NT2/D1 (cell line): ENCODE results near the gene PDE8A.

Experiments
- DNase-seq: peaks from one replicate; pipeline ENCODE4 v3.0.0-alpha.2; 2011; ENCODE audit warnings: low read depth, low spot score
- H3K27me3 ChIP-seq: 2 replicates; pipeline ENCODE4 v1.6.0; 2011; ENCODE audit warnings: mild to moderate bottlenecking; ENCODE audit not compliant: insufficient read length, insufficient read depth
- H3K36me3 ChIP-seq: 2 replicates; pipeline ENCODE4 v1.6.1; 2011; ENCODE audit warnings: mild to moderate bottlenecking, low read length, mixed read lengths; ENCODE audit not compliant: insufficient read depth, insufficient read length
- H3K4me1 ChIP-seq: 2 replicates; pipeline ENCODE4 v1.5.1; 2011; ENCODE audit not compliant: insufficient read depth, insufficient read length
- H3K4me3 ChIP-seq: 2 replicates; pipeline ENCODE4 v1.5.1; 2011; ENCODE audit warnings: low read depth; ENCODE audit not compliant: insufficient read length
- H3K9ac ChIP-seq: 2 replicates; pipeline ENCODE4 v1.6.0; 2011; ENCODE audit warnings: low read depth; ENCODE audit not compliant: insufficient read length
- H3K9me3 ChIP-seq: 2 replicates; pipeline ENCODE4 v1.5.1; 2011; ENCODE audit warnings: mild to moderate bottlenecking, low read length; ENCODE audit not compliant: insufficient read depth
- SUZ12 ChIP-seq: IDR thresholded peaks from 2 replicates; pipeline ENCODE4 v1.6.1; 2011; ENCODE audit not compliant: insufficient read length, insufficient read depth; ENCODE audit errors: extremely low read depth
- YY1 ChIP-seq: IDR thresholded peaks from 2 replicates; pipeline ENCODE4 v1.6.1; 2011; ENCODE audit not compliant: insufficient read length, insufficient read depth
- ZNF274 ChIP-seq: IDR thresholded peaks from 2 replicates; pipeline ENCODE4 v1.6.1; 2011; ENCODE audit warnings: mild to moderate bottlenecking, low read depth, low read length

PDE8A gene

GRCh38 chr15:84961707-84962106, 19.9 kb upstream of the PDE8A start:
- peaks cover 33% of the 10 kb centered on the region for H3K9me3 ChIP-seq
- no peak overlapping the region for H3K9ac ChIP-seq
- peaks cover 3% of the 10 kb centered on the region for H3K4me1 ChIP-seq
- H3K36me3 ChIP-seq = no peaks in the 10 kb centered on the region
- no peak for TF ChIP-seq YY1
- TF ChIP-seq ZNF274 = no peak
- TF ChIP-seq SUZ12 = no peak
- DNase-seq = no peak
- no peak overlapping the region for H3K4me3 ChIP-seq
- no peaks in the 10 kb centered on the region for H3K27me3 ChIP-seq

DNA sequence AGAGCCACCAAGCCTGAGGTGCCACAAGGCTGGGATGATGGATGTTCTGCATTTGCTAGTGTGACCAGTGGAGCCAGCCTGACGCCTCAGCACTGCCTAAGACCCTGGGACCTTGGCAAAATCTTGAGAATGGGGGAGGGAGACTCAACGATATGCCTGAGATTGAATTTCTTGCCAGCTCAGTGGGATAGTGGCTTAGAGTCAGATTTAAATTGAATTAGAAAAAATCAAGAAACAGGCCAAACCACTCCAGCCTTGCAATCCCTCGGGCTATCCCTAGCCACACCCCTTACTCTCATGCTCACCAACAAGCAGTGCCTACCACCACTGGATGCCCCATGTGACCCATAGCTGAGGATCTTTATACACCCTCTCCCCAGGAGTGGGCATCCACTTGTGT, 18.7 kb upstream of the PDE8A start:
- H3K9me3 ChIP-seq = peaks cover 29% of the 10 kb centered on the region
- TF ChIP-seq ZNF274 = no peak
- TF ChIP-seq SUZ12 = no peak
- TF ChIP-seq YY1 = no peak
- no peak overlapping the region for H3K4me3 ChIP-seq
- no peak for DNase-seq
- H3K9ac ChIP-seq = no peak overlapping the region
- H3K4me1 ChIP-seq = peaks cover 3% of the 10 kb centered on the region
- no peaks in the 10 kb centered on the region for H3K36me3 ChIP-seq
- no peaks in the 10 kb centered on the region for H3K27me3 ChIP-seq

GRCh38 chr15:84967380-84967779, 14.3 kb upstream of the PDE8A start:
- no peaks in the 10 kb centered on the region for H3K36me3 ChIP-seq
- H3K27me3 ChIP-seq = no peaks in the 10 kb centered on the region
- no peaks in the 10 kb centered on the region for H3K4me1 ChIP-seq
- peaks cover 29% of the 10 kb centered on the region for H3K9me3 ChIP-seq
- no peak overlapping the region for H3K4me3 ChIP-seq
- TF ChIP-seq ZNF274 = no peak
- no peak for DNase-seq
- H3K9ac ChIP-seq = no peak overlapping the region

DNA sequence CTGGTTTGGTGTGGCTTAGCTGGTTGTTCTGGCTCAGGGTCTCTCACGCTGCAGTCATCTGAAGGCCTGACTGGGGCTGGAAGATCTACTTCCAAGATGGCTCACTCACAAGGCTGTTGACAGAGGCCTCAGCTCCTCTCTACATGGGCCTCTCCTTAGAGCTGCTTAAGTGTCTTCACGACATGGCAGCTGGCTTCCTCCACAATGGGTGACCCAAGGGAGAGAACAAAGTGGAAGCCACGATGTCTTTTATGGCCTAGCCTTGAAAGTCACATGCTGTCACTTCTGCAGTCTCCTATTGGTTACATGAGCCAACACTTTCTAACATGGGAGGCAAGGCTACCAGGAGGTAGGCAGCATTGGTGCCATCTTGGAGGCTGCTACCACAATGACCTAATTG, 13.4 kb upstream of the PDE8A start:
- Histone ChIP-seq H3K9ac (no peak overlapping the region), H3K36me3 (no peaks in the 10 kb centered on the region)
- TF ChIP-seq ZNF274 = no peak
- TF ChIP-seq SUZ12 = no peak
- no peak for TF ChIP-seq YY1

GRCh38 chr15:84969257-84969656, 12.4 kb upstream of the PDE8A start:
- Histone ChIP-seq H3K9me3 (peaks cover 26% of the 10 kb centered on the region), H3K27me3 (no peaks in the 10 kb centered on the region), H3K36me3 (no peaks in the 10 kb centered on the region), H3K4me1 (no peaks in the 10 kb centered on the region), H3K4me3 (no peak overlapping the region), H3K9ac (no peak overlapping the region)
- TF ChIP-seq YY1 (no peak), SUZ12 (no peak), ZNF274 (no peak)
- DNase-seq = no peak

More for the DNA sequence above, 13.4 kb upstream of the PDE8A start:
- Histone ChIP-seq H3K4me3 (no peak overlapping the region), H3K9me3 (peaks cover 29% of the 10 kb centered on the region), H3K27me3 (no peaks in the 10 kb centered on the region), H3K4me1 (no peaks in the 10 kb centered on the region)
- no peak for DNase-seq

DNA sequence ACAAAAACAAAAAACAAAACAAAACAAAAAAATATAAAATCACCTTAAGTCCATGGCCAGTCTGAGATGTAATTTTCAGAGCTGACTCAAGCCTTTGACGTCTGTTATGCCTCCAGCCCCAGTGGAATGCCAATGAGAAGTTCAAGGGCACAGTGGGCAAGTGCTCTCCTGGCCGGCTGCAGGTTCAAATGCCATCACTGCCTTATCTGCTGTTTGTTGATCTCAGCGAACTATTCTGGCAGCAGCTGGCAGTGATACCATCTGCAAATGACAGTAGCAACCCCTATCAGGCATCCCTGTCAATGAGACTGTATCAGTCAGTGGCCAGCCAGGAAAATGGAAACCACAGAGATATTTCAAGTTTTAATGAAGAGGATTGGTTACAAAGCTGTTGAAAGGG, 10.8 kb upstream of the PDE8A start:
- H3K9me3 ChIP-seq = peaks cover 10% of the 10 kb centered on the region
- H3K27me3 ChIP-seq = no peaks in the 10 kb centered on the region
- H3K9ac ChIP-seq = no peak overlapping the region
- H3K36me3 ChIP-seq = no peaks in the 10 kb centered on the region
- TF ChIP-seq ZNF274 (no peak), SUZ12 (no peak), YY1 (no peak)
- DNase-seq = no peak
- peaks cover 4% of the 10 kb centered on the region for H3K4me1 ChIP-seq
- H3K4me3 ChIP-seq = no peak overlapping the region

DNA sequence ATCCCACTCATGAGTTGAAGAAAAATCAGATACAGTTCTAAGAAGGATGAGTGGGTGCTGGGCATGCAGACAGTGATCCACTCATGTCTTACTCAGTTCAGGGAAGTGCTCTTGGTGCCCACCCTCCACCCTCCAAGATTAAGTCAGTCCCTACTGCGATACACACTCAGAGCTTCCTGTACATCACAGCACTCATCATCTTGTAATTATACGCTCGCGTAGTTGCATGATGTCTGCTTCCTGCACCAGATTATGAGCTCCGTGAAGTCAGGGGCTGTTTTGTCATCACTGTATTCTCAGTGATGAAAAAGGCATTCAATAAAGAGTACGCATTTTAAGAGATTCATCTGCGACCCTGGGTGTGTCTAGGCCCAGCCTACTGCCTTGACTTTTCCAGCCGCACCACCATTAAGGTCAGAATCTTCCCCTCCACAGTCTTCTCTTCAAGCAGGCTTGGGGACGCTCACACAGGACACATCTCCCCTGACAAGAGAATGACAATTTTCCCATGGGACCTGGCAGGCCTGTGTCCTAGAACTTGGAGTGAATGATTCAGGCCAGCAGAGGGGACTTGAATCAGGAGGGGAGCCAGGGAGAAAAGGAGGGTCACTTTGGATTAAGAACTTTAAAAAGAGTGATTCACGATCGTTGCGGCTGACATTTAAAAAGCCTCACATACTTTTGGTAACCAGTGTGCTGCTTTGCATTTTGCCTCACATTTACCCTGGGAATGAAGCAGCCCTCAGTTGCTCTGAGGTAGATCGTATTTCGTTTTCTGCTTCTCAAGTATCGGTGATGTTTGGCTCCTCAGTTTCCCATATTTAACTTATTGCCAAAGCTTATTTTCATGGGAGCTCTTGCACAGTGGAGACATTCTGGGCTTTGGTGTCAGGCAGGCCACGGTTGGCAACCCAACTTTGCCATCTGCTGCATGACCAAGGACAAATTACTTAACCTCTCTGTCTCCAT, 7.9 kb upstream of the PDE8A start:
- no peak overlapping the region for H3K4me3 ChIP-seq
- no peaks in the 10 kb centered on the region for H3K36me3 ChIP-seq
- no peak overlapping the region for H3K9ac ChIP-seq
- peaks cover 18% of the 10 kb centered on the region for H3K27me3 ChIP-seq
- no peaks in the 10 kb centered on the region for H3K9me3 ChIP-seq
- TF ChIP-seq ZNF274 = no peak
- no peak for TF ChIP-seq YY1
- TF ChIP-seq SUZ12 = no peak
- DNase-seq = no peak
- H3K4me1 ChIP-seq = peaks cover 6% of the 10 kb centered on the region
